H1 (cell line): ENCODE data around the gene PLEKHH3. TPM values are rescaled to one million over a fixed set of nuclear protein-coding genes. Genes with fewer than 3 reads are reported as not detected.

Source experiments
- CTCF ChIA-PET: fragments of 300-600 bp; sonication (Branson Sonifier 250); formaldehyde crosslinking; loops from one replicate; lab custom pipeline; 2021; ENCODE audit not compliant: partially characterized antibody; lab: Charles Lee
- POLR2A ChIA-PET: fragments of 300-600 bp; sonication (Branson Sonifier 250); formaldehyde crosslinking; loops from one replicate; lab custom pipeline; 2021; ENCODE audit warnings: inconsistent platforms; ENCODE audit not compliant: partially characterized antibody; lab: Charles Lee
- DNase-seq, 2 experiments: peaks; one replicate each; pipeline versions ENCODE4 v3.0.0 to v3.0.0-alpha.2; 2010 to 2022; ENCODE audit warnings: low spot score in 2 of 2, low read depth in 1 of 2, mixed read lengths in 1 of 2
- FAIRE-seq: peaks from 2 replicates; lab custom pipeline; 2011; peaks lifted over from hg19 to GRCh38; lab: Jason Lieb, UNC
- H2AFZ ChIP-seq: 2 replicates; pipeline ENCODE4 v1.8.1; 2012; ENCODE audit warnings: low read length, inconsistent platforms
- H2AK5ac ChIP-seq: 2 replicates; pipeline ENCODE4 v1.6.1; 2013; ENCODE audit warnings: low read depth, low read length
- H2BK120ac ChIP-seq: replicated peaks from 2 replicates; pipeline ENCODE3; 2013; ENCODE audit warnings: low read depth, low read length, inconsistent platforms
- H2BK12ac ChIP-seq: 2 replicates; pipeline ENCODE4 v1.6.1; 2013; ENCODE audit warnings: low read depth, low read length
- H2BK15ac ChIP-seq: 2 replicates; pipeline ENCODE4 v1.6.1; 2013; ENCODE audit warnings: low read length
- H2BK20ac ChIP-seq: 2 replicates; pipeline ENCODE4 v1.6.1; 2013; ENCODE audit warnings: low read length
- H2BK5ac ChIP-seq: 2 replicates; pipeline ENCODE4 v1.6.1; 2013; ENCODE audit warnings: low read depth, low read length
- H3K14ac ChIP-seq: 2 replicates; pipeline ENCODE4 v1.6.1; 2013; ENCODE audit warnings: inconsistent platforms; ENCODE audit not compliant: insufficient read length
- H3K18ac ChIP-seq: 2 replicates; pipeline ENCODE4 v1.6.1; 2013; ENCODE audit warnings: low read length; ENCODE audit errors: extremely low read depth
- H3K23ac ChIP-seq: 2 replicates; pipeline ENCODE4 v1.6.1; 2013; ENCODE audit warnings: inconsistent platforms; ENCODE audit not compliant: insufficient read length
- H3K23me2 ChIP-seq: 2 replicates; pipeline ENCODE4 v1.6.1; 2013; ENCODE audit warnings: low read depth, low read length
- H3K27ac ChIP-seq: 2 replicates; pipeline ENCODE4 v1.6.1; 2011; ENCODE audit warnings: low read depth, low read length, inconsistent platforms
- H3K27me3 ChIP-seq, 4 experiments: replicated peaks in 1 of 4; 1 replicate in 1 of 4; 2 replicates in 3 of 4; pipeline versions ENCODE4 v1.6.1 to v1.8.1; 2011 to 2013; ENCODE audit warnings: low read length in 3 of 4, mild to moderate bottlenecking in 3 of 4, inconsistent platforms in 2 of 4, mixed read lengths in 2 of 4, moderate library complexity in 1 of 4; ENCODE audit not compliant: control insufficient read depth in 3 of 4, insufficient read depth in 3 of 4; ENCODE audit errors: extremely low read depth in 1 of 4
- H3K36me3 ChIP-seq, 4 experiments: 2 replicates each; pipeline versions ENCODE4 v1.6.1 to v1.8.1; 2011 to 2013; ENCODE audit warnings: mild to moderate bottlenecking in 4 of 4, low read length in 3 of 4, moderate library complexity in 2 of 4, control low read depth in 1 of 4, inconsistent platforms in 1 of 4; ENCODE audit not compliant: insufficient read depth in 4 of 4, control insufficient read depth in 2 of 4
- H3K4ac ChIP-seq: replicated peaks from 2 replicates; pipeline ENCODE3; 2013; ENCODE audit warnings: low read length, low read depth, mixed read lengths, inconsistent platforms; ENCODE audit not compliant: insufficient read length
- H3K4me1 ChIP-seq, 4 experiments: replicated peaks in 1 of 4; 1 replicate in 1 of 4; 2 replicates in 3 of 4; pipeline versions ENCODE4 v1.6.1 to v1.8.1; 2011 to 2013; ENCODE audit warnings: low read length in 3 of 4, inconsistent platforms in 2 of 4, mixed read lengths in 1 of 4; ENCODE audit not compliant: insufficient read depth in 4 of 4, control insufficient read depth in 3 of 4
- H3K4me2 ChIP-seq, 2 experiments: 2 replicates each; pipeline versions ENCODE4 v1.6.1 to v1.8.1; 2011 to 2013; ENCODE audit warnings: low read depth in 2 of 2, low read length in 2 of 2, control low read depth in 1 of 2, inconsistent platforms in 1 of 2, mild to moderate bottlenecking in 1 of 2; ENCODE audit not compliant: insufficient read depth in 1 of 2
- H3K4me3 ChIP-seq, 4 experiments: fragments of 200-600, 300-600 bp in 1 of 4; sonication (generic), shearing (Covaris generic), sonication (Bioruptor Twin) in 1 of 4; 2 replicates each; pipeline versions ENCODE4 v1.5.1 to v1.8.1; 2011 to 2016; ENCODE audit warnings: low read length in 4 of 4, low read depth in 3 of 4, control low read depth in 2 of 4, inconsistent platforms in 2 of 4, mild to moderate bottlenecking in 2 of 4, mixed read lengths in 1 of 4, moderate library complexity in 1 of 4; ENCODE audit not compliant: insufficient read depth in 2 of 4; ENCODE audit errors: extremely low read depth in 1 of 4
- H3K56ac ChIP-seq: replicated peaks from 2 replicates; pipeline ENCODE3; 2013; ENCODE audit warnings: low read depth, mild to moderate bottlenecking, mixed read lengths, low read length, inconsistent platforms; ENCODE audit not compliant: insufficient read length
- H3K79me1 ChIP-seq: 2 replicates; pipeline ENCODE4 v1.6.1; 2013; ENCODE audit warnings: low read depth, low read length, control low read depth
- H3K79me2 ChIP-seq, 2 experiments: 2 replicates each; pipeline versions ENCODE4 v1.6.1 to v1.8.1; 2012 to 2013; ENCODE audit warnings: low read length in 2 of 2, mild to moderate bottlenecking in 2 of 2, inconsistent platforms in 1 of 2; ENCODE audit not compliant: insufficient read depth in 2 of 2, control insufficient read depth in 1 of 2
- H3K9ac ChIP-seq, 4 experiments: replicated peaks in 1 of 4; 1 replicate in 1 of 4; 2 replicates in 3 of 4; pipeline versions ENCODE4 v1.6.1 to v1.8.1; 2011 to 2013; ENCODE audit warnings: low read depth in 3 of 4, low read length in 3 of 4, control low read depth in 2 of 4, mild to moderate bottlenecking in 2 of 4, moderate library complexity in 2 of 4, inconsistent platforms in 1 of 4; ENCODE audit errors: extremely low read depth in 1 of 4
- H3K9me3 ChIP-seq, 2 experiments: 2 replicates each; pipeline versions ENCODE4 v1.6.1 to v1.8.1; 2012 to 2013; ENCODE audit warnings: mild to moderate bottlenecking in 2 of 2, moderate library complexity in 2 of 2, control low read depth in 1 of 2, inconsistent platforms in 1 of 2, low read depth in 1 of 2, low read length in 1 of 2, mixed read lengths in 1 of 2; ENCODE audit not compliant: insufficient read depth in 2 of 2
- H4K20me1 ChIP-seq, 2 experiments: replicated peaks in 1 of 2; 2 replicates each; pipeline versions ENCODE3 to v1.8.1; 2011 to 2013; ENCODE audit warnings: inconsistent platforms in 2 of 2, low read length in 2 of 2, mild to moderate bottlenecking in 1 of 2; ENCODE audit not compliant: insufficient read depth in 2 of 2, control insufficient read depth in 1 of 2
- H4K5ac ChIP-seq: 2 replicates; pipeline ENCODE4 v1.6.1; 2013; ENCODE audit warnings: low read length, low read depth, mixed read lengths, inconsistent platforms; ENCODE audit not compliant: insufficient read length
- H4K8ac ChIP-seq: 2 replicates; pipeline ENCODE4 v1.8.0; 2013; ENCODE audit warnings: mild to moderate bottlenecking, moderate library complexity, low read length, inconsistent platforms; ENCODE audit not compliant: insufficient read depth; ENCODE audit errors: extremely low read depth
- H4K91ac ChIP-seq: replicated peaks from 2 replicates; pipeline ENCODE3; 2013; ENCODE audit warnings: low read length, mixed read lengths, inconsistent platforms; ENCODE audit not compliant: insufficient read length
- CBX8 ChIP-seq: fragments of 300-800, 300-1000 bp; sonication (generic); IDR thresholded peaks from 2 replicates; pipeline ENCODE4 v1.7.1; 2016; ENCODE audit warnings: low read depth, low read length, borderline replicate concordance
- CEBPB ChIP-seq: IDR thresholded peaks from 2 replicates; pipeline ENCODE4 v1.6.1; 2012; ENCODE audit warnings: low read depth, low read length
- CHD2 ChIP-seq: IDR thresholded peaks from 2 replicates; pipeline ENCODE4 v1.6.1; 2012; ENCODE audit warnings: low read length, improper control_type of control experiment
- EP300 ChIP-seq, 2 experiments: IDR thresholded peaks; 1 replicate in 1 of 2; 2 replicates in 1 of 2; pipeline ENCODE4 v1.6.1; 2011 to 2012; ENCODE audit warnings: low read depth in 2 of 2, low read length in 2 of 2, mild to moderate bottlenecking in 2 of 2, borderline replicate concordance in 1 of 2, inconsistent platforms in 1 of 2, moderate library complexity in 1 of 2
- GABPA ChIP-seq: IDR thresholded peaks from 2 replicates; pipeline ENCODE4 v1.6.1; 2011; ENCODE audit warnings: mild to moderate bottlenecking, low read length, moderate library complexity, borderline replicate concordance; ENCODE audit not compliant: insufficient read depth
- HDAC6 ChIP-seq: IDR thresholded peaks from one replicate; pipeline ENCODE4 v1.7.1; 2012; ENCODE audit warnings: low read depth, mild to moderate bottlenecking, inconsistent platforms, low read length, moderate library complexity
- KDM1A ChIP-seq: fragments of 200-600, 300-600 bp; sonication (generic); IDR thresholded peaks from 2 replicates; pipeline ENCODE4 v1.7.1; 2016; ENCODE audit warnings: mild to moderate bottlenecking, low read length, borderline replicate concordance
- MAFK ChIP-seq: IDR thresholded peaks from 2 replicates; pipeline ENCODE4 v1.6.1; 2012; ENCODE audit warnings: low read depth, mild to moderate bottlenecking, improper control_type of control experiment, low read length
- RXRA ChIP-seq: IDR thresholded peaks from 2 replicates; pipeline ENCODE4 v1.6.1; 2011; ENCODE audit warnings: low read depth, mild to moderate bottlenecking, low read length, moderate library complexity; ENCODE audit not compliant: insufficient read depth
- SRF ChIP-seq: IDR thresholded peaks from 2 replicates; pipeline ENCODE4 v1.6.1; 2011; ENCODE audit warnings: mild to moderate bottlenecking, low read depth, low read length, moderate library complexity
- TAF1 ChIP-seq: IDR thresholded peaks from 2 replicates; pipeline ENCODE4 v1.6.1; 2011; ENCODE audit warnings: mild to moderate bottlenecking, low read depth, low read length
- WGBS, 2 experiments: shearing (Covaris generic) in 1 of 2; methylation state at CpG; one replicate each; pipeline versions ENCODE4 v1.1.6 to v1.1.7; 2013 to 2015; ENCODE audit warnings: low lambda C conversion rate in 2 of 2, mixed read lengths in 2 of 2, inconsistent platforms in 1 of 2, low coverage in 1 of 2, missing lambda C conversion rate in 1 of 2; ENCODE audit not compliant: insufficient replicate concordance in 2 of 2, insufficient coverage in 1 of 2, insufficient read length in 1 of 2; ENCODE audit errors: extremely low coverage in 1 of 2, missing lambda C conversion rate in 1 of 2; 5-methylcytosine and 5-hydroxymethylcytosine counted together
- polyA plus RNA-seq, 7 experiments: library from polyadenylated mRNA; depleted of rRNA in 3 of 7; stranded (reverse) in 5 of 7; unstranded in 2 of 7; fragments of >200 nt in 5 of 7; fragments of 200-250 nt in 2 of 7; gene quantifications; 1 replicate in 5 of 7; 2 replicates in 1 of 7; 4 replicates in 1 of 7; pipeline versions ENCODE4 v1.2.1 to v1.2.3, GENCODE V29; 2011 to 2013; ENCODE audit warnings: missing spikeins in 2 of 7, mixed read lengths in 2 of 7
- total RNA-seq: library from RNA; stranded (reverse); fragmentation: NEBNext Ultra II Directional; extraction: Animal tissue kit (Norgen Biotek cat#: 25700); gene quantifications from 2 replicates; pipeline ENCODE4 v1.2.1, GENCODE V29; 2021

Gene PLEKHH3
- total and polyA plus RNA-seq, 2 of the 8 experiments (the other 6 are each of a cell fraction or from before 2014, with no cell fraction given): 11.1 to 13.5 TPM

GRCh38 chr17:42617956-42618431, 58.8 kb downstream of the PLEKHH3 start:
- no peak overlapping the region for H2AFZ ChIP-seq
- H3K18ac ChIP-seq: no peak overlapping the region
- H3K23me2 ChIP-seq: no peaks in the 10 kb centered on the region
- H3K27ac ChIP-seq: no peak overlapping the region
- peaks cover 0 to 2% of the 10 kb centered on the region in 2 experiments for H4K20me1 ChIP-seq
- H3K9ac ChIP-seq: no peak overlapping the region
- no peaks in the 10 kb centered on the region for H3K9me3 ChIP-seq
- no peak overlapping the region for H4K8ac ChIP-seq
- H3K79me1 ChIP-seq: no peaks in the 10 kb centered on the region
- no peak overlapping the region for H3K4ac ChIP-seq
- H2BK12ac ChIP-seq: 0 out of 2 replicates have a peak overlapping the region, but pooled peaks have one; percentile 50
- H2BK5ac ChIP-seq: no peak overlapping the region; the same call in 1 of the 2 replicates
- H4K5ac ChIP-seq: no peak overlapping the region
- peaks cover 17 to 29% (median 25%) of the 10 kb centered on the region in 4 experiments; a peak in 7 of 8 replicates for H3K36me3 ChIP-seq
- H3K23ac ChIP-seq: no peak overlapping the region
- no peak overlapping the region for H3K4me3 ChIP-seq
- H3K14ac ChIP-seq: no peak overlapping the region
- H3K27me3 ChIP-seq: no peaks in the 10 kb centered on the region
- 82% methylated on average over 4 of the region's 4 CpGs; no CpG with 5 or more reads in 1 of the 2 experiments for WGBS, 2 experiments
- POLR2A ChIA-PET: interaction anchor here (0.6 to 1.9 kb wide), 14 partner anchors 8 to 514 kb away, joined by 3 to 12 read pairs (median 4); partner anchors contain the start of genes PSMC3IP, RETREG3, TUBG1 and TUBG2
- no peak for FAIRE-seq
- CTCF ChIA-PET: interaction anchor here (0.9 to 3.8 kb wide), 15 partner anchors 9 to 73 kb away, joined by 3 to 37 read pairs (median 5); partner anchors contain the start of genes RETREG3 and TUBG1
- H3K56ac ChIP-seq: no peak overlapping the region
- peak in 1 of 2 experiments; percentile 49 for DNase-seq
- TF ChIP-seq RXRA: no peak
- TF ChIP-seq CHD2: no peak
- TF ChIP-seq KDM1A: no peak
- TF ChIP-seq MAFK: no peak
- no peak for TF ChIP-seq HDAC6
- TF ChIP-seq SRF: no peak
- TF ChIP-seq EP300 (IDR thresholded peaks at IDR 0.05; ENCODE audit: borderline replicate concordance in 1 of 2, low read depth in 2 of 2, low read length in 2 of 2): no peak
- no peak for TF ChIP-seq CEBPB
- no peak for TF ChIP-seq TAF1
- TF ChIP-seq CBX8: no peak
- no peak for TF ChIP-seq GABPA
- TF ChIP-seq, all 59 proteins: peak for 0
- Histone ChIP-seq H3K79me2 (no peaks in the 10 kb centered on the region), H2BK20ac (0 out of 2 replicates have a peak overlapping the region, but pooled peaks have one; percentile 48), H2BK120ac (no peak overlapping the region), H3K4me2 (peak overlapping the region in 1 of 2 experiments; percentile 26; a peak in 1 of 4 replicates), H2AK5ac (no peak overlapping the region), H4K91ac (no peak overlapping the region), H2BK15ac (0 out of 2 replicates have a peak overlapping the region, but pooled peaks have one; percentile 1), H3K4me1 (peaks cover 0 to 4% (median 4%) of the 10 kb centered on the region in 4 experiments; a peak in 3 of 7 replicates)
